ENCODE data around the gene C19orf53.

The C19orf53 gene

DNA sequence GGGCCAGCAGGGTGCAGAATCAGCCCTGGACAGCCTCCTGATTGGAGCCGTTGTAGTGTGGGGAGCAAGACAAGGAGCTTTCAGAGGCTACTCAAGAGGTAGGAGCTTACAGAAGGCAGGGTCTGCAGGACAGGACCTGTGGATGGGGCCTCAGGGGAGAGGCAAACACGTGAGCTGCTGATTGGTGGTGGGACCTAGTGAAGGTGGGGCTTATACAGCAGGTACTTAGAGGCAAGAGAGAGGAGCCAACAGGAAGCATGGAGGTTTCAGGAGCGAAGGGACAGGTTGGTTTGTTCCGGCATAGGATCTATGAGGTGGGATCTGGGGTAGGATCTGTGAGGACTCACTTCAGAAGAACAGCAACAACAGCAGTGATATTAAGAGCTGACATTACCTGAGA, 53.4 kb downstream of the C19orf53 start:
- DNase-seq, result no peak

All from activated T-cell treated with anti-CD3 and anti-CD28 coated beads for 4 hours (primary cell).